Breast epithelium (tissue), 4 donors: ENCODE measurements around the gene NAALADL2. TPM values are rescaled to one million over a fixed set of nuclear protein-coding genes. Genes with fewer than 3 reads are reported as not detected.
A peak's percentile ranks its signal among the peaks of the same experiment; 100 is the strongest.

Experiments
- DNase-seq, 2 donors: peaks; one replicate each; pipeline ENCODE4 v3.0.0-alpha.2; 2019; ENCODE audit warnings: low spot score in 2 of 2
- H3K27ac ChIP-seq, 2 donors: fragments of 200-600 bp; sonication (generic) in 1 of 2; one replicate each; pipeline ENCODE4 v1.5.1; 2016 to 2019; ENCODE audit warnings: mild to moderate bottlenecking in 1 of 2
- H3K27me3 ChIP-seq, 2 donors: fragments of 200-600 bp; sonication (generic) in 1 of 2; one replicate each; pipeline versions ENCODE4 v1.5.1 to v1.6.0; 2017 to 2019; ENCODE audit warnings: control low read depth in 1 of 2, mild to moderate bottlenecking in 1 of 2
- H3K36me3 ChIP-seq: fragments of 200-600 bp; one replicate; pipeline ENCODE4 v1.5.1; 2019
- H3K4me1 ChIP-seq, 2 donors: fragments of 200-600 bp; sonication (generic); one replicate each; pipeline ENCODE4 v1.5.1; 2016 to 2019; ENCODE audit warnings: control low read depth in 1 of 2
- H3K4me3 ChIP-seq, 3 donors: fragments of 200-600 bp; sonication (generic); 1 replicate in 2 of 3; 2 replicates in 1 of 3; pipeline ENCODE4 v1.5.1; 2016 to 2019; ENCODE audit warnings: mild to moderate bottlenecking in 3 of 3, moderate library complexity in 2 of 3
- H3K9me3 ChIP-seq, 2 donors: fragments of 200-600 bp; sonication (generic) in 1 of 2; one replicate each; pipeline ENCODE4 v1.5.1; 2016 to 2019; ENCODE audit warnings: control low read depth in 1 of 2
- CTCF ChIP-seq, 3 donors: fragments of 450-650 bp; IDR thresholded peaks; one replicate each; pipeline ENCODE4 v1.5.1; 2016 to 2017; ENCODE audit warnings: antibody characterized with exemption in 3 of 3, mild to moderate bottlenecking in 3 of 3, moderate library complexity in 3 of 3
- POLR2A ChIP-seq: fragments of 450-650 bp; IDR thresholded peaks from one replicate; pipeline ENCODE4 v1.6.1; 2016; ENCODE audit warnings: antibody characterized with exemption, mild to moderate bottlenecking, moderate library complexity
- POLR2AphosphoS5 ChIP-seq, 3 donors: sonication (generic); formaldehyde crosslinking; IDR thresholded peaks; one replicate each; pipeline ENCODE4 v1.6.1; 2017; ENCODE audit warnings: antibody characterized with exemption in 3 of 3
- intact Hi-C: fragments of 100-400 bp; cut with DNase I; formaldehyde crosslinking; loops from one replicate; pipeline ENCODE4 v1.15.1; 2023; ENCODE audit warnings: low total_unique reads
- total RNA-seq, 3 donors: library from RNA; depleted of rRNA; stranded (reverse); fragments of >200 nt; gene quantifications; one replicate each; pipeline ENCODE4 v1.1.0, GENCODE V29; 2016

NAALADL2 gene
- total RNA-seq, 3 donors from 2014 or later, result 12.0 to 69.5 (median 53.9) TPM

- H3K9me3 ChIP-seq, result no peaks in the 10 kb centered on the region
- no peaks in the 10 kb centered on the region for H3K4me1 ChIP-seq
- H3K36me3 ChIP-seq, result no peaks in the 10 kb centered on the region
- intact Hi-C loops, result no loop called here
- no peak overlapping the region for H3K27ac ChIP-seq
- no peaks in the 10 kb centered on the region for H3K27me3 ChIP-seq
- DNase-seq, result no peak
- no peak for TF ChIP-seq CTCF (IDR thresholded peaks at IDR 0.05)
- H3K4me3 ChIP-seq, result no peak overlapping the region
Measured at GRCh38 chr3:174940151-174940550, 81.0 kb downstream of the NAALADL2 start.

- intact Hi-C loops, result no loop called here
- Histone ChIP-seq H3K9me3 (no peaks in the 10 kb centered on the region), H3K4me3 (no peak overlapping the region), H3K27ac (no peak overlapping the region), H3K27me3 (no peaks in the 10 kb centered on the region), H3K4me1 (no peaks in the 10 kb centered on the region), H3K36me3 (no peaks in the 10 kb centered on the region)
- DNase-seq, result no peak
- TF ChIP-seq CTCF (IDR thresholded peaks at IDR 0.05), result no peak
- no peak for TF ChIP-seq POLR2A
- no peak for TF ChIP-seq POLR2AphosphoS5 (IDR thresholded peaks at IDR 0.05)
Measured at GRCh38 chr3:174945276-174945675, 86.1 kb downstream of the NAALADL2 start.

GRCh38 chr3:174945951-174946350 lies 86.8 kb downstream of the NAALADL2 start:
- intact Hi-C loops, result no loop called here
- no peak overlapping the region for H3K4me3 ChIP-seq
- no peaks in the 10 kb centered on the region for H3K36me3 ChIP-seq
- no peak for TF ChIP-seq POLR2A
- no peak for TF ChIP-seq CTCF (IDR thresholded peaks at IDR 0.05)
- TF ChIP-seq POLR2AphosphoS5 (IDR thresholded peaks at IDR 0.05), result no peak
- H3K4me1 ChIP-seq, result no peaks in the 10 kb centered on the region
- no peak for DNase-seq
- H3K27me3 ChIP-seq, result no peaks in the 10 kb centered on the region
- no peaks in the 10 kb centered on the region for H3K9me3 ChIP-seq
- no peak overlapping the region for H3K27ac ChIP-seq

- Histone ChIP-seq H3K36me3 (no peaks in the 10 kb centered on the region), H3K27ac (peak overlapping the region; percentile 50 to 56), H3K4me3 (no peak overlapping the region), H3K27me3 (no peaks in the 10 kb centered on the region), H3K9me3 (no peaks in the 10 kb centered on the region), H3K4me1 (no peaks in the 10 kb centered on the region)
- intact Hi-C loops, result no loop called here
- DNase-seq, result no peak
- TF ChIP-seq POLR2AphosphoS5 (IDR thresholded peaks at IDR 0.05) (peak in 1 of 3 donors; percentile 19), POLR2A (no peak)
Measured at GRCh38 chr3:174949523-174949922, 90.4 kb downstream of the NAALADL2 start.

GRCh38 chr3:174951034-174951433 lies 91.9 kb downstream of the NAALADL2 start:
- intact Hi-C loops, result no loop called here
- no peaks in the 10 kb centered on the region for H3K27me3 ChIP-seq
- DNase-seq, result no peak
- no peak overlapping the region for H3K4me3 ChIP-seq
- H3K27ac ChIP-seq, result no peak overlapping the region
- no peaks in the 10 kb centered on the region for H3K9me3 ChIP-seq
- TF ChIP-seq POLR2A (no peak), POLR2AphosphoS5 (IDR thresholded peaks at IDR 0.05) (no peak), CTCF (IDR thresholded peaks at IDR 0.05) (no peak)
- no peaks in the 10 kb centered on the region for H3K4me1 ChIP-seq
- H3K36me3 ChIP-seq, result no peaks in the 10 kb centered on the region

- intact Hi-C loops, result no loop called here
- TF ChIP-seq POLR2AphosphoS5 (IDR thresholded peaks at IDR 0.05) (no peak), POLR2A (no peak), CTCF (IDR thresholded peaks at IDR 0.05) (no peak)
- Histone ChIP-seq H3K9me3 (no peaks in the 10 kb centered on the region), H3K27me3 (no peaks in the 10 kb centered on the region), H3K4me1 (no peaks in the 10 kb centered on the region), H3K27ac (no peak overlapping the region), H3K4me3 (no peak overlapping the region), H3K36me3 (no peaks in the 10 kb centered on the region)
- DNase-seq, result no peak
Measured at GRCh38 chr3:174951498-174952005, 92.4 kb downstream of the NAALADL2 start.
